Thymus (tissue), 11 donors: ENCODE data around the gene CSMD2. TPM values are rescaled to one million over a fixed set of nuclear protein-coding genes. Genes with fewer than 3 reads are reported as not detected.
"Not testable (repeated sequence)": the region's sequence is repeated elsewhere in the genome, so short reads cannot be mapped to it uniquely, and the experiment has no call there.

Experiments used
- DNase-seq, 9 donors: peaks; one replicate each; pipeline ENCODE4 v3.0.0-alpha.2; 2013; ENCODE audit warnings: low spot score in 9 of 9, low read depth in 6 of 9, missing footprints in 1 of 9
- H3K27ac ChIP-seq, 2 donors: one replicate each; pipeline ENCODE4 v1.5.1; 2013; ENCODE audit warnings: control low read depth in 1 of 2, low read depth in 1 of 2, low read length in 1 of 2, mild to moderate bottlenecking in 1 of 2, moderate library complexity in 1 of 2
- H3K27me3 ChIP-seq, 2 donors: one replicate each; pipeline ENCODE4 v1.5.1; 2013; ENCODE audit warnings: low read length in 1 of 2; ENCODE audit not compliant: control insufficient read depth in 2 of 2, insufficient read depth in 1 of 2
- H3K36me3 ChIP-seq, 2 donors: one replicate each; pipeline ENCODE4 v1.5.1; 2013; ENCODE audit warnings: low read length in 1 of 2, mild to moderate bottlenecking in 1 of 2, moderate library complexity in 1 of 2; ENCODE audit not compliant: control insufficient read depth in 2 of 2, insufficient read depth in 2 of 2
- H3K4me1 ChIP-seq, 2 donors: one replicate each; pipeline ENCODE4 v1.5.1; 2013; ENCODE audit warnings: low read length in 2 of 2; ENCODE audit not compliant: control insufficient read depth in 2 of 2, insufficient read depth in 2 of 2
- H3K4me3 ChIP-seq, 2 donors: one replicate each; pipeline ENCODE4 v1.5.1; 2013; ENCODE audit warnings: low read length in 2 of 2, control low read depth in 1 of 2, mild to moderate bottlenecking in 1 of 2
- H3K9me3 ChIP-seq, 2 donors: one replicate each; pipeline ENCODE4 v1.5.1; 2013; ENCODE audit warnings: low read length in 1 of 2, mild to moderate bottlenecking in 1 of 2; ENCODE audit not compliant: control insufficient read depth in 2 of 2, insufficient read depth in 1 of 2
- WGBS: extraction: QIAGEN DNeasy Blood & Tissue Kit; methylation state at CpG from one replicate; pipeline ENCODE4 v1.1.7; 2013; 5-methylcytosine and 5-hydroxymethylcytosine counted together
- polyA plus RNA-seq: library from polyadenylated mRNA; stranded (reverse); fragments of 200-250 nt; gene quantifications from one replicate; pipeline ENCODE4 v1.2.3, GENCODE V29; 2013
- total RNA-seq: library from RNA; stranded (reverse); fragments of 120-200 nt; gene quantifications from one replicate; pipeline ENCODE4 v1.2.4, GENCODE V29; 2013
- donor health status: healthy.

Gene CSMD2
- total and polyA plus RNA-seq, 2 donors = 0.14 TPM

GRCh38 chr1:33524586-33524985 is 640.4 kb downstream of the CSMD2 start:
- Histone ChIP-seq H3K4me1 (no peaks in the 10 kb centered on the region), H3K9me3 (no peaks in the 10 kb centered on the region), H3K36me3 (no peaks in the 10 kb centered on the region), H3K27ac (no peak overlapping the region), H3K4me3 (no peak overlapping the region), H3K27me3 (no peaks in the 10 kb centered on the region)
- 97% methylated on average over 3 of the region's 3 CpGs for whole genome bisulfite sequencing
- DNase-seq = no peak

DNA sequence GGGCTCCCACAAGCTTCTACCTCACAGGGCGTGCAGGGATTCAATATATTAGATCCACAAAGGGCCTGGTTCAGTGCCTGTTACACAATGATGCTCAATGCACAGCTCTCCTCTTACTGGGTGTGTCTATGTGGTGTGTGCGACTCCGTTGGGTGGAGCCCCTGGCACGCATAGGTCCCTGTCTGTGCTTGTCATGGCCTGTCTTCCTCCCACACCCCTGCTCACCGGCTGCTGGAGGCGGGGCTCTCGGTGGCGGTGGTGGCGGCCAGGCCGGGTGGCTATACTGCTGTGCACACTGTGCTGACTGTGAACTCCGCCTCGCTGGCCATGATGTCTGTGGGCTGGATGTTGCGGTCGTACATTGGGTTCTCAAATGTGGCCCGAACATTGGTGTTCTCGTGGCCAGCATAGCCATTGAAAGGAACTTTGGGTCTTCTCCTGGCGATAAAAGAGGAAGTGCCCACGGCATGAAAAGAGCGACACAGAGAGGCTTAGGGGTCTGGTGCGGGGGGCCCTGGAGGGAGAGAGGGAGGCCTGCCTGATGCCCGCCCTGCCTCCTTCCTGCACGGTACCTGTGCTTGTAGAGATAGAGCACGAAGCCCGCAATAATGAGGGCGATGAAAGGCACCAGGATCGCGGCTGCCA is 645.7 kb downstream of the CSMD2 start:
- DNase-seq = no peak
- no peaks in the 10 kb centered on the region for H3K4me1 ChIP-seq
- peaks cover 0 to 3% of the 10 kb centered on the region in 2 donors for H3K27me3 ChIP-seq
- no peaks in the 10 kb centered on the region for H3K36me3 ChIP-seq
- WGBS = 78% methylated on average over 27 of the region's 27 CpGs
- no peak overlapping the region for H3K4me3 ChIP-seq
- no peak overlapping the region for H3K27ac ChIP-seq
- H3K9me3 ChIP-seq = no peaks in the 10 kb centered on the region

- H3K9me3 ChIP-seq = no peaks in the 10 kb centered on the region
- peaks cover 0 to 3% of the 10 kb centered on the region in 2 donors for H3K27me3 ChIP-seq
- no peak overlapping the region for H3K27ac ChIP-seq
- no peaks in the 10 kb centered on the region for H3K4me1 ChIP-seq
- 88% methylated on average over 12 of the region's 12 CpGs for WGBS
- no peak overlapping the region for H3K4me3 ChIP-seq
- no peaks in the 10 kb centered on the region for H3K36me3 ChIP-seq
- no peak for DNase-seq
Observed at GRCh38 chr1:33517596-33518250, 647.3 kb downstream of the CSMD2 start.

DNA sequence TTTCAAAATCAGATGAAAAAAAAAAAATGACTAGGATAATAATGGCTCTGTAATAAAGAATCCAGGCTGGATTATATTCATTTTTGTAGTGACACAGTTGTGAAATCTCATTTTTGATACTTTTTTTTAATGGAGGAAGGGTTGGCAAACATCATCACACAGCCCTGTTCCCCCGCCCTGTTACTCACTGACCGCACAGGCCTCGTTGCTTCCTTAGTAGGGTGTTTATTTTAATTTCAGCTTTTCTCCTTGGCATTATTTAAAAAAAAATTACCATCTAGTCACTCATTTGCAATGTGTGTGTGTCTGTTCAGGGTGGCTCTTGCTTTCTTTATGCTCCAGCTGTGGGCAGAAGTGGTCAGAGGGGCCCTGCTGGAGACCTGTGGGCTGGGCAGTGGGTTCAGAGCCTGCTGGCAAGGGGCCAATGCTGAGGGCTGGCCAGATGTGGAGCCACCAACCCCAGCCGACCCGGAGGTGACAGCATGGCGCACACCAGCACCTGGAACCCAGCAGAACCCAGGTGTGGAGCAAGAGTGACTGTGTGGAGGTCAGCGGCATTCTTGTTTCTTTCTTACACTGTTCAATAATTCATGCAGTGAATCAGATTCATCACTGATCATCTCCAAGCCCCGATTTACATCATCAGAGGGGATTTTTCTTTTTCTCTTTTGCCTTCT is 648.0 kb downstream of the CSMD2 start:
- Histone ChIP-seq H3K27ac (no peak overlapping the region), H3K36me3 (no peaks in the 10 kb centered on the region), H3K4me3 (no peak overlapping the region), H3K27me3 (peaks cover 0 to 3% of the 10 kb centered on the region in 2 donors), H3K9me3 (no peaks in the 10 kb centered on the region), H3K4me1 (no peaks in the 10 kb centered on the region)
- DNase-seq = no peak
- 93% methylated on average over 8 of the region's 8 CpGs for WGBS

DNA sequence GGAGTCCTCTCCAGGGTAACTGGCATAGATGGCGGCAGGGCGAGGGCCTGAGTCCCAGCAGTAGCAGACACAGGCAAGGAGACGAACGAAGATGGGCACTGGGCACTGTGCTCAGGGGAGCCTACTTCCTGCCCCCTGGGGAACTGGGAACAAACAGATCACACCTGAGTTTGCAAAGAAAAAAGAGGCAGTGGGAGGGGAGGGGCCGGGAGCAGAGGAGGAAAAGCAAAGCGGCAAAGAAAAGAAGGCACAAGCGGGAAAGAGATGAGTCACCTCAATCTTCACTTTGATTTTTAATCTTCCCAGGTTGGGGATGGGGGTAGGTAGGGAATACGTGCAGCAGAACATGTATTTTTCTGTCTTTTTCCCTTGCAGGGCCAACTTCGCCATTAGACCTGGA is 648.6 kb downstream of the CSMD2 start:
- Histone ChIP-seq H3K27ac (no peak overlapping the region), H3K4me1 (no peaks in the 10 kb centered on the region), H3K9me3 (no peaks in the 10 kb centered on the region), H3K36me3 (no peaks in the 10 kb centered on the region), H3K4me3 (no peak overlapping the region), H3K27me3 (peaks cover 0 to 3% of the 10 kb centered on the region in 2 donors)
- WGBS = 94% methylated on average over 9 of the region's 9 CpGs
- no peak for DNase-seq

DNA sequence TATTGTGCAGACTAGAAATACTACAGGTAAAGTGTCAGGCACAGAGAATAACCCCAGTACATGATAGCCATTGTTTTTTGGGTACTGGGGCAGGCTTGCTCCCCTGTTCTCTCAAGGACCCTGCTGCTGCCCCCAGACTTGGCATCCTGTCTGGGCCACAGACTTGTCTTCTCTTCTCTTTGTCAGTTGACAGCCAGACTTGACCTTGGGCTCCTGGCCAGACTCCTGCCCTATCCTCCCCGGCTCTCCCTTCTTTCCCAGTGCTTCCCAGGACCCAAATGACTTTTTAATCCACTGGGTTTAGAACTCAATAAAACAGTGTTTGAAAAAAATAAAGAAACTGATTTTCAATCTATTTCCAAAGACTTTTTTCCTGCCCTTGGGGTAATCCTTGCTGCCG is 649.4 kb downstream of the CSMD2 start:
- no peak overlapping the region for H3K4me3 ChIP-seq
- no peak overlapping the region for H3K27ac ChIP-seq
- WGBS = 95% methylated on average over 2 of the region's 2 CpGs
- no peak for DNase-seq
- H3K9me3 ChIP-seq = no peaks in the 10 kb centered on the region
- no peaks in the 10 kb centered on the region for H3K4me1 ChIP-seq
- H3K36me3 ChIP-seq = no peaks in the 10 kb centered on the region
- H3K27me3 ChIP-seq = peaks cover 0 to 3% of the 10 kb centered on the region in 2 donors

- DNase-seq = no peak
- Histone ChIP-seq H3K9me3 (no peaks in the 10 kb centered on the region), H3K27me3 (peaks cover 0 to 3% of the 10 kb centered on the region in 2 donors), H3K4me1 (no peaks in the 10 kb centered on the region), H3K36me3 (no peaks in the 10 kb centered on the region), H3K27ac (no peak overlapping the region), H3K4me3 (no peak overlapping the region)
- 92% methylated on average over 8 of the region's 8 CpGs for WGBS
Observed at GRCh38 chr1:33515112-33515511, 649.9 kb downstream of the CSMD2 start.

DNA sequence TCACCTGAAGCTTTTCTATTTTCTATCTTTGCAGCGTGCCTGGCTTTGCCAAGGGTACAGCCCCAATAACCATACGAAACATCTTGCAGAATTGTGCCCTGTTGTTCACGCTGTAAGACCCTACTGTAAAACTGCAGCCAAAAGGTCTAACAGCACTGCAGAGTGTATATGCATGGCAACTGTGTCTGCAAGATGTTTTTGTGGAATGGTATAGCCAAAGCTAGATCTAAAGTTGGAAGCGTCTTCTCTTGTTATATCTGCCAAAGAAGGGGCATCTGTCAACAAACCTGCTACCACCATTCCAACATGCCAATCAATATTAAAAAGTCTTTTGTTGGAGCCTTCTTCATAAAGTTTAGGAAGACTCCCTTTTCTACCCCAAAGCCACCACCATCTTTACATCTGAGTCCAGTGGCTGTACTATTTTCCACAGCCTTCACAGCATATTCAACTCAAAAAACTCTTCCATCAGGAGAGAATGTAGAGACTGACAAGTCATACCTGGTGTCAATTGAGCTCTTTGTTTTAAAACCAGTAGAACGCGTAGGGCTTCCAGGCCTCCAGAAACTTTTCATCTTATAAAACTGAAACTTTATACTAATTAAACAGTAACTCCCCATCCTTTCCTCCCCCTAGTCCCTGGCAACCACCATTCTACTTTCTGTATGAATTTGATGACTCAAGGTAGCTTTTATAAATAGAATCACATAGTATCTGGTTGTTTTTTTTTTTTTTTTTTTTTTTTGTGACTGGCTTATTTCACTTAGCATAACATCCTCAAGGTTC is 652.6 kb downstream of the CSMD2 start:
- 93% methylated on average over 6 of the region's 6 CpGs for WGBS

GRCh38 chr1:33509276-33509675 is 655.8 kb downstream of the CSMD2 start:
- H3K27ac ChIP-seq, H3K27me3 ChIP-seq, H3K4me1 ChIP-seq, H3K4me3 ChIP-seq, H3K9me3 ChIP-seq, DNase-seq, H3K36me3 ChIP-seq: not testable (repeated sequence)
- WGBS = 93% methylated on average over 24 of the region's 24 CpGs

More for the DNA sequence above, 652.6 kb downstream of the CSMD2 start:
- Histone ChIP-seq H3K4me3 (no peak overlapping the region), H3K27me3 (no peaks in the 10 kb centered on the region), H3K9me3 (no peaks in the 10 kb centered on the region), H3K36me3 (no peaks in the 10 kb centered on the region), H3K27ac (no peak overlapping the region), H3K4me1 (no peaks in the 10 kb centered on the region)
- DNase-seq = no peak
